GM12865 (cell line): ENCODE measurements around the gene ZCCHC8.

Source experiments
- DNase-seq: peaks from one replicate; pipeline ENCODE4 v3.0.0; 2010; ENCODE audit warnings: low read depth
- H3K4me3 ChIP-seq: 2 replicates; pipeline ENCODE4 v1.5.1; 2011; ENCODE audit warnings: mild to moderate bottlenecking, low read depth, low read length, control low read depth
- CTCF ChIP-seq: IDR thresholded peaks from 2 replicates; pipeline ENCODE4 v1.5.1; 2011; ENCODE audit warnings: low read length, control low read depth, low read depth, inconsistent platforms; ENCODE audit not compliant: insufficient read depth; ENCODE audit errors: missing control alignments

Gene ZCCHC8

GRCh38 chr12:122500685-122501488 lies at the start of gene ZCCHC8:
TSS of gene ZCCHC8 (minus strand) at chr12:122500932. CDS start at chr12:122500840, 92 bp downstream.
- H3K4me3 ChIP-seq, result peak within 1 kb of the TSS; percentile 78
- DNase-seq, result peak; percentile 99
- TF ChIP-seq CTCF, result no peak

- TF ChIP-seq CTCF, result no peak
- no peak for DNase-seq
- H3K4me3 ChIP-seq, result no peak overlapping the region
These were observed 46.6 kb upstream of the ZCCHC8 start for GRCh38 chr12:122547330-122547729.

- TF ChIP-seq CTCF, result no peak
- DNase-seq, result peak; percentile 26
- H3K4me3 ChIP-seq, result 0 out of 2 replicates have a peak overlapping the region, but pooled peaks have one; percentile 13
These were observed 45.1 kb upstream of the ZCCHC8 start for GRCh38 chr12:122545855-122546254.

- peak; percentile 49 for DNase-seq
- TF ChIP-seq CTCF, result no peak
- H3K4me3 ChIP-seq, result no peak overlapping the region
These were observed 43.8 kb upstream of the ZCCHC8 start for GRCh38 chr12:122544537-122544936.

GRCh38 chr12:122538496-122538895 lies 37.8 kb upstream of the ZCCHC8 start:
- H3K4me3 ChIP-seq, result no peak overlapping the region
- DNase-seq, result no peak

GRCh38 chr12:122537021-122537420 lies 36.3 kb upstream of the ZCCHC8 start:
- no peak for DNase-seq
- no peak for TF ChIP-seq CTCF

More at GRCh38 chr12:122538496-122538895, 37.8 kb upstream of the ZCCHC8 start:
- TF ChIP-seq CTCF, result no peak

More at GRCh38 chr12:122537021-122537420, 36.3 kb upstream of the ZCCHC8 start:
- H3K4me3 ChIP-seq, result no peak overlapping the region
